ENCODE results near the gene ICE2.

ICE2 gene

DNA sequence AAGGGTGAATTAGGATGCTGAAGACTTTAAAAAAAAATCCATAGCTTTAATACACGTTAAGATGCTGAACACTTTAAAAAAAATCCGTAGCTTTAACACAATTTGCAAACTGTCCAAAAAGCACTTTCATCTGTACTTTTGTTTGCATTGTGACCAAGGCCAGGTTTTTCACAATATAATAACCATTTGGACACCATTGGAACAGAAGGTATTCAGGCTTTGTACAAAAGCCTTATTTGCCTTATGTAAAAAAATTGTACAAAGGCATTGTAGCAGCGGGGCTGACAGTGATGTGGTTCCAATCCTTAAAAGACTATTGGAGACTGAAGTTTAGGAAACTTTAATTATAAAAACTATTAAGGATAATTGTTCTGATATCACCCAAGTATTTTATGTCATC lies 15.2 kb upstream of the ICE2 start:
- FAIRE-seq, result no peak

DNA sequence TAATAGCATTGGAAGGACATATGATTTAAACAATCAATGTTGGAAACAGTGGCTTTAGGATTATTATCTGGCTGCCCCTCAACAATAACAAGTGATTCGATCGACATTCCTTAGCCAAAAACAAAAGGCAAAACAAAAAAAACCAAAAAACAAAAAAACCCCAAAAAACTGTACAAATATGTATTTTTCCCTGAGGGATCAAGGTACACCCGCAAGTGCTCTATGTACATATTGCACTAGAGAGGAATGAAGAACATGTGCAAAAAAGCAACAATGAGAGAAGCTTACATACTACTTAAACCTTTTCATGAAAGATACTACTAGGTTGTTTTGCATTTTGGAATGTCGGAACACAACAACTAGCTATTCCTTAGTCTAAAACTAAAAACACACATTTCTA lies 14.2 kb upstream of the ICE2 start:
- no peak for FAIRE-seq

DNA sequence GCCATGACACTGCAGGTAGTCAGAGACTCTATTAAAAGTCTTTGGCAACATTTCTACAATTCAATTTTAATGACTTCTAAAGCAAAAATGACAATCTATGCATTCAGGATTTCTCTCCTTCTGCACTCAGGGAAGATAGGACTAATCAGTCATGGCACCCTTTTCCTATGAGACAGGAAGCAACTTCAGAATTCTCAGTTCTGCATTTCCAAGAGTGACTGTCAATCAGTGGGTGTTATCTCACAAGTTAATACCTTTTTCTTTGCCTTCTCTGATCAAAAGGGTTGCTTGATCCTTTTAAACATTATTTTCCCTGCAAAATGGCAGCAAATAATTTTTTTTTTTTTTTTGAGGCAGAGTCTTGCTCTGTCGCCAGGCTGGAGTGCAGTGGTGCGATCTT lies 7.8 kb upstream of the ICE2 start:
- no peak for FAIRE-seq

DNA sequence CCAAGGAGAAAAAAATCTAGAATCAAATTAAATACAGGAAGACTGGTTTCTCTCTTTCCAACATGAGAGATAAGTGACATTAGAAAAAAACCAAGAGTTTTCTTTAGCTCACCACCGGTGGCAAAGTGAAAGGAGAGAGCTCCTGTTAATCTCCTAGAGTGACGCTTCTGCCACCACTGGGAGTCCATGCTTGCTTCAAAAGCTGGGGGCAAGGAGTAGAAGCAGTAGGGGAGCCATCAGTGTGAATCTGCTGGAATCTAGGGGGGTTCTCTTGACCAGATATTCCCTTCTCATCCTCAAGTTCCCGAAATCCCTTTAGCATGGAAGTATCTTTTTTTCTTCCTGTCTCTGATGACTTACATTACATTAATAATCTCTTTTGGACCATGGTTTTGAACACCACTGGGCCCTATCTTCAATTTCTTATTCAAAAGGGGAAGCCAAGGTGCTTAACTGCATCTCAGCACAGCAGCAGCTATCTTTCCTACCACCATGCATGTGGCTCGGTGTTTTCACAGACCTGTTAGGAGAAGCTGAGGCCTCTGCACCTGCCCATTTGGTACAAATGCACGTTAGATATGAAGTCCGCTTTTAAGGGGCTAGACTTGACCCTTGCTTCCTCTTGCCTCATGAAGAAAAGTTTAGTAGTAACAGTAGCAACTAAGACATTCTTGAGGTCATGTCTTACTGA lies 6.6 kb upstream of the ICE2 start:
- FAIRE-seq, result no peak

DNA sequence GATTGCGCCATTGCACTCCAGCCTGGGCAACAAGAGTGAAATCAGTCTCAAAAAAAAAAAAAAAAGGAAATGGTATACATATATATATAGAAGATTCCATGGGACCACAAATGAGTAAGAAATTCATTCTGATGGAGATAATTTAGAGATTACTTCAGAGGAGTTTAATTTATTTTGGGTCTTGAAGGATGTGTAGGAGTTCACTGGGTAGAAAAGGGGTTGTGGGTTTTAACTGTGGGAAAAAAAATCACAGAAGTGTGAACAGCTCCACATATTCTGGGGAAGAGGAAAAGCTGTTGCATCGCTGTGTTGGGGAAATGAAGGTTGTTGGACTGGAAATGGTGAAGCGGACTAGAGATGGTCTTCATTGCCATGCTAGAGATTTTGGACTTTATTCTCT lies 4.1 kb upstream of the ICE2 start:
- FAIRE-seq, result no peak

DNA sequence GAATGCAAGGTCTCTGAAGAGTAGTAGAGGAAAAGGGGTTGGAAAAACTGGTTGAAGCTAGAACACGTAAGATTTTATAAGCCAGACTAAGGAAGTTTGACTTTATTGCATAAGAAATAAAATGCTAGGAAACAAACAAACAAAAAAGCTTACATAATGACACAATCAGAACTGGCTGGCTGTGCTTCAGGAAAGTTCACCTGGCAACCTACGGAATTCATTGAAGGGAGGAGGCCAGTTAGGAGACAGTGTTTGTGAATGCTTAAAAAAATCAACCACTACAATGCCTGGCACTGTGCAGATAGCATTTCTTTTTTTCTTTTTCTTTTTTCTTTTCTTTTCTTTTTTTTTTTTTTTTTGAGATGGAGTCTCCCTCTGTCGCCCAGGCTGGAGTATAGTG lies 1.9 kb upstream of the ICE2 start:
- no peak for FAIRE-seq

DNA sequence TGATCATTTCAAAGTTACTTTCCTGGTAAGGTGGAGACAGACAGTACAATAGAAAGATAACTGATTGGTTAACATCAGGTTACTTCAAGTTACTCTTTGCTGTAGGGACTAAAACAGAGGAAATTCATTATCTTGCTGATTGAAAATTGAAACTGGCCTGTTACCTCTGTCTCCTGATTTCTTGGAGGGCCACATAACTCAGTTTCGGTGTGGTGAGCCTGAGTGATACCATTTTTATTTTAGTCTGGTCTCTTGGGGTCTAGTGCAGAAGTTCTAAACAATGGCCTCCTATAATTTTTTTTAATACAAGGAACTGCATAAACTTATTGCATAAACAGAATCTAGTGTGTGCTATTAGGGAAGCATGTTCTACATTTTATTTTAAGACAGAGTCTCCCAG lies 1.2 kb upstream of the ICE2 start:
- no peak for FAIRE-seq

DNA sequence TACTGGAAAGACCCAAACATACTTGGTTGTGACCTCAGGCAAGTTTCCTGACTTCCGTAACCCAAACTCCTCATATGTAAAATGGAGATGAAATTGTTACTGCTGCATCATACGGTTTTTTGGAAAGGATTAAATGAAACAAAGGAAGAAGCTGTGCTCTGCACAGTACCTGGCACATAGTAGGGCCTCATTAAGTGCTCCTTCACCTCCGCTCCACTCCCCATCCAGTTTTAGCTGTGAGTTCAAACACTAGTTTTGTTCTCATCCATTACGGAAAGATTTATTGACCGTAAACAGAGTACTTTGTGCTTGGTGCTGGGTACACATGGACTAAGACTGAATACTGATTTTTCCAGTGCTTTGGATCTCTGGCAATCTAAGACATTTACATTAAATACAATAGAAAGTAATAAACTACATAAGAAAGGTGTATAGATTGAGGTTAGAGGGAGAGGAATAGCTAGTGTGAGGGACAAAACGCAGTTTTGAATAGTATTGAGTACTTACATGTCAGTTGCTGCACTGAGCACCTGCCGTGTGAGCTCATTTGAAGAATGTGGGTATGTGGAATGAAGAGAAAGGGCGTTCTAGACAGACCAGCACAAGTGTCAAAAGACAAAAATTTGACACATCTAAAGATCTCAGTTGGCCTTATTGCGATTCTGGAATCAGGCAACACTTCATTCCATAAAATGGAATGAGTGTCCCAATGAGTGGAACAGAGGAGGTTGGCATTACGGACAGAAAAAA lies 594 bp upstream of the ICE2 start:
- no peak for FAIRE-seq

DNA sequence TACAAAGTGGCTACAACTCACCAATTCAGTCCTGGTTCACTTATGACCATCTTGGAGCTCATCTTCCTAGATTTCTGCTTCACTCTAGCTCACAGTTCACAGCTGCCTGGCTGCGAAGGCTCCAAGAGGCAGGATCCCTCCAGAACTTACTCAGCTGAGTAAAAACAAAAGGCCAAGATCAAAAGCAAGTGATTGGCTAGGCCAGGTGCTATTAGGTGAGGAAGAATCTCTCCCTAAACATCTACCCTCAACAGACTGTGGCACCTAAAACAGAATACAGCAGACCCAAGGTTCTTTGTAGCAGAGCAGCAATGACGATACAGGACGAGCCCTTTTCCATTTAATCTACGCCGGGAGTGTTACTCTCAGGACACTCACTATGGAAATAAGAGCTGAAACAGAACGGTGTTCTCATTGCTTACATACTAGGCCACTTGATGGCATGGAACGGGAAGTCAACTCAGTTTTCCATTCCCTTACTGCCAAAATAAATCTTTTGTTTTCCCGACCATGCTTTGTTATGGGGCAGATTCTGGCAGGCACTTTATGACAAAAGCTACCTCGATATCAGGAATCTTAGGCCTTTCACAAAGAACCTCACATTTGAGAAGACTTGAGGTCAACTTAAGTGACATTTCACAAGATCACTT lies 901 bp downstream of the ICE2 start:
- no peak for FAIRE-seq

DNA sequence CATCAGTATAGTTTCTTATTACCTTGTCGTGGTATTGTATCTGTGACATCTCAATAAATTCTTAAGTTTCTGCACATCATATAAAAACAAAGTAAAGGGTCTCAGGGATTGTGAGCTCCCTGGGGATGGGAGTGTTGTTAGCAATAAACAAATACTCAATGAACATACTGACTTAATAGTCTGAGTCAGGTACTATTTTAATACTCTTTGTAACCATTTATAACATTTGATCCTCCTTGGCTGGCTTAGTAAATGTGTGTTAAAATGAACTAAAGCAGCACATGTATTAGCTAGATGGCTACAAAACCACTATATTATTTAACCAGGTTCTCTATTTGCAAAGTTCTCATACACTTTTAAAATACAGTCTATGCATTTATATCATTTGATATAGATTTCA lies 1.8 kb downstream of the ICE2 start:
- FAIRE-seq, result no peak

- FAIRE-seq, result no peak
Measured at GRCh38 chr15:60476713-60477112, 2.2 kb downstream of the ICE2 start.

GRCh38 chr15:60473135-60473534 lies 5.8 kb downstream of the ICE2 start:
- no peak for FAIRE-seq

- no peak for FAIRE-seq
Measured at GRCh38 chr15:60471314-60471713, 7.6 kb downstream of the ICE2 start.

GRCh38 chr15:60469893-60470641 lies 8.9 kb downstream of the ICE2 start:
- no peak for FAIRE-seq

GRCh38 chr15:60464836-60465630 lies 13.9 kb downstream of the ICE2 start:
- no peak for FAIRE-seq

DNA sequence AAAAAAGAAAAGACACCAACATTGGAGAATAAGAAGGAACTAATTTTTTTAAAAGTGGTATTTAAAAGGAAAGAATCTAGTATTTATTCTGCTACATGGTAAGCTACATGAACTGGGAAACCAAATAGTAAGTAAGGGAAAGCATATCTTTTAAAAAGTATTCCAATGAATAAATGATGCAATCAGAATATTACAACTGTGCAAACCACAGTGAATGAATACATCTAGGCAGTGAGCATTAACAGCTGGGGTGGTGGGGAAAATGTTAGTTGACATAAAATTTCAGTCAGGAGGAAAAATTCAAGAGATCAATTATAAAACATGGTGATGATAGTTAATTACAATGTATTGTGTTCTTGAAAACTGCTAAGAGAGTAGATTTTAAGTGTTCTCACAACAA lies 16.9 kb downstream of the ICE2 start:
- FAIRE-seq, result no peak

DNA sequence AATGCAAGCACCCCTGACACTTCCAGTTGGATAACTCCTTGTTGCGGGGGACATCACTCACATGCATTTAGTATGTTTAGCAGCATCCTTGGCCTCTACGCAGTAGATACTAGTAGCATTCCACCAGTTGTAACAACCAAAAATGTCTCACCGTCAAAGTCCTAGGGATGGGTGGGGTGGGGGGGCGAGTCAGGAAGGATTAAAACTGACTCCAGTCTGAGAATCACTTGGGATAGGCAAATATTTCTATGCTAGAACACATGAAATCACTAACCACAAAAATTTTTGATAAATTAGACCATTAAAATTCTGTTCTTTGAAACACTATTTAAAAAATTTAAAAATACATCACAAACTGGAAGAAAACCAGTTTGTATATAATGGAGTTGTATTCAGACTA lies 18.0 kb downstream of the ICE2 start:
- no peak for FAIRE-seq

GRCh38 chr15:60458721-60459120 lies 20.2 kb downstream of the ICE2 start:
- no peak for FAIRE-seq

- no peak for FAIRE-seq
Measured at GRCh38 chr15:60457985-60458384, 21.0 kb downstream of the ICE2 start.

DNA sequence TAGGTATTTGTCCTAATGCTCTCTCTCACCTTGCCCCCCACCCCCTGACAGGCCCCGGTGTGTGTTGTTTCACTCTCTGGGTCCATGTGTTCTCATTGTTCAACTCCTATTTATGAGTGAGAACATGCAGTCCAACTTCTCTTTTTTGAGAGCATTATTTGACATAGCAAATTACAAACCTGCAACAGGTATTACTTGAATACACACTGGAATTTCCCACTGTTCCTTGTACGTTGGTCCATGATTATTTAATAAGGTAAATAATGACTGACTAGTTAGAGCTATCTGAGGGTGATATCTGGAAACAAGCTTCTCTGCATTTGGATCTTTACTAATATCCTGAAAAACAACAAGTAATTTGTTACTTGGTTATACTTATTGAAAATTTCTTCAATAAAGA lies 24.1 kb downstream of the ICE2 start:
- no peak for FAIRE-seq

GRCh38 chr15:60448668-60449360 lies 30.1 kb downstream of the ICE2 start:
- no peak for FAIRE-seq

All from endometrium (tissue), 2 donors.